HepG2 (cell line): ENCODE data around the gene IL22RA1. TPM values are rescaled to one million over a fixed set of nuclear protein-coding genes. Genes with fewer than 3 reads are reported as not detected.

Source experiments
- ATAC-seq: fragments of 200-7000 bp; cut with Tn5 transposase; 3 replicates; pipeline ENCODE4 v1.9.1; 2020; ENCODE audit warnings: mild to moderate bottlenecking, moderate library complexity
- BruUV-seq: library from RNA; stranded (reverse); fragments of 400-500 nt; replicated peaks from 2 replicates; lab custom pipeline; 2021; lab: Mats Ljungman, UMichigan
- CTCF ChIA-PET: fragments of 300-600 bp; formaldehyde crosslinking; extraction: SDS; loops from one replicate; lab custom pipeline; 2021; ENCODE audit warnings: low total read pairs, inconsistent platforms, low intra/inter-chr PET ratio; lab: Yijun Ruan, JAX
- POLR2A ChIA-PET: fragments of 350-600 bp; sonication (Branson Sonifier 250); formaldehyde crosslinking; loops from one replicate; lab custom pipeline; 2020; ENCODE audit warnings: antibody characterized with exemption, inconsistent platforms; lab: Yijun Ruan, JAX
- DNase-seq: peaks from one replicate; pipeline ENCODE4 v3.0.0-alpha.2; 2015; ENCODE audit warnings: low spot score
- FAIRE-seq: peaks from 3 replicates; lab custom pipeline; 2011; peaks lifted over from hg19 to GRCh38; lab: Jason Lieb, UNC
- H2AFZ ChIP-seq: one replicate; pipeline ENCODE4 v1.6.1; 2011; ENCODE audit warnings: low read length, inconsistent platforms
- H3K27ac ChIP-seq: fragments of 300-600 bp; 3 replicates; pipeline ENCODE4 v1.8.0; 2011; ENCODE audit warnings: mixed run types, mild to moderate bottlenecking, mixed read lengths, low read length, inconsistent platforms; ENCODE audit not compliant: insufficient read depth; ENCODE audit errors: extremely low read length
- H3K27me3 ChIP-seq, 2 experiments: fragments of 200-600 bp in 1 of 2; 2 replicates in 1 of 2; 3 replicates in 1 of 2; pipeline versions ENCODE4 v1.6.0 to v1.8.0; 2011; ENCODE audit warnings: low read length in 2 of 2, mild to moderate bottlenecking in 2 of 2, moderate library complexity in 2 of 2, inconsistent platforms in 1 of 2; ENCODE audit not compliant: insufficient read depth in 2 of 2, control insufficient read depth in 1 of 2
- H3K36me3 ChIP-seq, 2 experiments: fragments of 200-600 bp in 1 of 2; replicated peaks in 1 of 2; 2 replicates in 1 of 2; 3 replicates in 1 of 2; pipeline versions ENCODE4 v1.5.1 to v1.8.0; 2011; ENCODE audit warnings: low read length in 2 of 2, inconsistent platforms in 1 of 2; ENCODE audit not compliant: insufficient read depth in 2 of 2, control insufficient read depth in 1 of 2
- H3K4me1 ChIP-seq: 2 replicates; pipeline ENCODE4 v1.5.1; 2012; ENCODE audit warnings: low read length, inconsistent platforms; ENCODE audit not compliant: insufficient read depth
- H3K4me2 ChIP-seq: 2 replicates; pipeline ENCODE4 v1.6.0; 2011; ENCODE audit warnings: low read depth, low read length, inconsistent platforms
- H3K4me3 ChIP-seq, 3 experiments: fragments of 200-600 bp in 1 of 3; sonication (generic), shearing (Covaris generic) in 1 of 3; replicated peaks in 1 of 3; 2 replicates each; pipeline ENCODE4 v1.5.1; 2011 to 2016; ENCODE audit warnings: low read length in 3 of 3, inconsistent platforms in 2 of 3, low read depth in 2 of 3, mild to moderate bottlenecking in 2 of 3, control low read depth in 1 of 3, mixed read lengths in 1 of 3; ENCODE audit not compliant: insufficient read depth in 1 of 3
- H3K79me2 ChIP-seq: one replicate; pipeline ENCODE4 v1.6.1; 2011; ENCODE audit warnings: low read length, inconsistent platforms; ENCODE audit not compliant: insufficient read depth
- H3K9ac ChIP-seq: 2 replicates; pipeline ENCODE4 v1.6.0; 2011; ENCODE audit warnings: mild to moderate bottlenecking, low read depth, low read length, inconsistent platforms; ENCODE audit not compliant: insufficient read depth
- H3K9me3 ChIP-seq: 2 replicates; pipeline ENCODE4 v1.5.1; 2012; ENCODE audit warnings: mild to moderate bottlenecking, low read length
- H4K20me1 ChIP-seq: 2 replicates; pipeline ENCODE4 v1.6.0; 2011; ENCODE audit warnings: inconsistent platforms, mild to moderate bottlenecking, low read length, moderate library complexity; ENCODE audit not compliant: insufficient read depth
- ATAD3A ChIP-seq: sonication (generic); formaldehyde crosslinking; IDR thresholded peaks from 2 replicates; pipeline ENCODE4 v1.4.0; 2020; ENCODE audit warnings: missing genetic modification reagents
- KDM6A ChIP-seq: IDR thresholded peaks from 2 replicates; pipeline ENCODE4 v1.6.1; 2016; ENCODE audit warnings: low read depth
- MAFK ChIP-seq, 2 experiments: IDR thresholded peaks in 1 of 2; conservative IDR thresholded peaks in 1 of 2; 2 replicates each; pipeline ENCODE4 v1.6.1; 2011; ENCODE audit warnings: improper control_type of control experiment in 2 of 2, low read length in 2 of 2
- POLR2A ChIP-seq, 2 experiments: IDR thresholded peaks; 2 replicates each; pipeline ENCODE4 v1.6.1; 2011; ENCODE audit warnings: low read depth in 2 of 2, low read length in 2 of 2, mild to moderate bottlenecking in 1 of 2, moderate library complexity in 1 of 2; ENCODE audit not compliant: insufficient read depth in 1 of 2
- SATB2 ChIP-seq: sonication (generic); formaldehyde crosslinking; IDR thresholded peaks from 2 replicates; pipeline ENCODE4 v1.5.0; 2020; ENCODE audit warnings: missing genetic modification reagents
- ZEB1 ChIP-seq: IDR thresholded peaks from 2 replicates; pipeline ENCODE4 v1.6.1; 2012; ENCODE audit warnings: mild to moderate bottlenecking, low read depth, inconsistent platforms; ENCODE audit not compliant: insufficient replicate concordance
- ZNF367 ChIP-seq: sonication (generic); formaldehyde crosslinking; IDR thresholded peaks from 2 replicates; pipeline ENCODE4 v1.4.0; 2020; ENCODE audit warnings: missing genetic modification reagents, borderline replicate concordance
- ZNF446 ChIP-seq: sonication (generic); formaldehyde crosslinking; IDR thresholded peaks from 2 replicates; pipeline ENCODE4 v1.5.0; 2020; ENCODE audit warnings: mild to moderate bottlenecking, missing genetic modification reagents
- ZNF678 ChIP-seq: sonication (generic); formaldehyde crosslinking; IDR thresholded peaks from 2 replicates; pipeline ENCODE4 v1.4.0; 2020; ENCODE audit warnings: mild to moderate bottlenecking, missing genetic modification reagents
- ZSCAN9 ChIP-seq: IDR thresholded peaks from 2 replicates; pipeline ENCODE4 v1.6.1; 2016; ENCODE audit warnings: borderline replicate concordance
- WGBS: methylation state at CpG from one replicate; pipeline ENCODE4 v1.1.6; 2017; ENCODE audit warnings: low lambda C conversion rate; 5-methylcytosine and 5-hydroxymethylcytosine counted together
- in situ Hi-C: cut with HindIII; loops from 2 replicates; pipeline ENCODE4 v1.10.0; 2017; ENCODE audit warnings: low pct_unique_long_range_greater_than_20kb; ENCODE audit not compliant: extremely low pct_ligation_motif_present
- intact Hi-C: fragments of 100-400 bp; cut with micrococcal nuclease; formaldehyde crosslinking; loops from one replicate; pipeline ENCODE4 v1.10.0; 2022; ENCODE audit not compliant: unreplicated experiment
- polyA plus RNA-seq, 8 experiments: library from polyadenylated mRNA; depleted of rRNA in 3 of 8; stranded (reverse) in 7 of 8; unstranded in 1 of 8; fragments of >200 nt; fragmentation: Illumina TruSeq in 4 of 8; extraction: Trizol in 4 of 8; gene quantifications; 2 replicates each; pipeline versions ENCODE4 v1.2.1 to v1.2.3, GENCODE V29; 2011 to 2016; ENCODE audit warnings: low read depth in 4 of 8, missing spikeins in 1 of 8, mixed read lengths in 1 of 8; ENCODE audit not compliant: insufficient read depth in 1 of 8
- total RNA-seq, 5 experiments: library from RNA; depleted of rRNA; stranded (reverse); fragments of >200 nt; fragmentation: Illumina TruSeq; extraction: Trizol; gene quantifications; 2 replicates each; pipeline ENCODE4 v1.2.3, GENCODE V29; 2016; ENCODE audit warnings: low read depth in 1 of 5
- TF ChIP-seq, protein P1 (sequence below): sonication (generic); formaldehyde crosslinking; IDR thresholded peaks from 2 replicates; pipeline ENCODE4 v1.5.0; 2020; ENCODE audit warnings: missing genetic modification reagents, mild to moderate bottlenecking, borderline replicate concordance

IL22RA1 gene
- total and polyA plus RNA-seq, 2 of the 13 experiments (the other 11 are each of a cell fraction or from before 2014, with no cell fraction given), result 4.4 to 10.2 TPM

- Histone ChIP-seq H3K36me3 (peaks cover 6 to 45% of the 10 kb centered on the region in 2 experiments; a peak in 4 of 5 replicates), H3K27me3 (no peaks in the 10 kb centered on the region), H3K9ac (no peak overlapping the region), H3K4me1 (no peaks in the 10 kb centered on the region), H3K27ac (no peak overlapping the region), H4K20me1 (no peaks in the 10 kb centered on the region), H2AFZ (no peak overlapping the region), H3K79me2 (no peaks in the 10 kb centered on the region), H3K4me2 (no peak overlapping the region), H3K4me3 (no peak overlapping the region), H3K9me3 (no peaks in the 10 kb centered on the region)
- TF ChIP-seq, protein P1, sequence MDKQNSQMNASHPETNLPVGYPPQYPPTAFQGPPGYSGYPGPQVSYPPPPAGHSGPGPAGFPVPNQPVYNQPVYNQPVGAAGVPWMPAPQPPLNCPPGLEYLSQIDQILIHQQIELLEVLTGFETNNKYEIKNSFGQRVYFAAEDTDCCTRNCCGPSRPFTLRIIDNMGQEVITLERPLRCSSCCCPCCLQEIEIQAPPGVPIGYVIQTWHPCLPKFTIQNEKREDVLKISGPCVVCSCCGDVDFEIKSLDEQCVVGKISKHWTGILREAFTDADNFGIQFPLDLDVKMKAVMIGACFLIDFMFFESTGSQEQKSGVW (CRISPR knock-in tag), result no peak
- no peak for TF ChIP-seq ZNF367
- no peak for TF ChIP-seq ZNF678 (CRISPR knock-in tag)
- TF ChIP-seq KDM6A (CRISPR knock-in tag), result no peak
- no peak for TF ChIP-seq POLR2A (IDR thresholded peaks at IDR 0.05; ENCODE audit: insufficient read depth in 1 of 2, low read depth in 2 of 2, low read length in 2 of 2)
- no peak for TF ChIP-seq ZSCAN9 (CRISPR knock-in tag)
- TF ChIP-seq ZEB1, result no peak
- TF ChIP-seq MAFK (conservative IDR thresholded peaks at IDR 0.05 in 1 of 2, IDR thresholded peaks at IDR 0.05 in 1 of 2; ENCODE audit: low read length in 2 of 2), result no peak
- TF ChIP-seq ATAD3A (CRISPR knock-in tag), result no peak
- no peak for TF ChIP-seq SATB2 (CRISPR knock-in tag)
- TF ChIP-seq ZNF446, result no peak
- FAIRE-seq (no peak), ATAC-seq (no peak), DNase-seq (no peak)
- 97% methylated on average over 7 of the region's 8 CpGs for WGBS
- POLR2A ChIA-PET, result no interaction called here
- in situ Hi-C loops, result no loop called here
- no TSS peak for BruUV-seq
- CTCF ChIA-PET, result no interaction called here
- intact Hi-C loops, result no loop called here
Observed at GRCh38 chr1:24082372-24082771, 60.6 kb downstream of the IL22RA1 start.
